Neural cell (in vitro differentiated cells): ENCODE results near the gene ADGRG7.

Experiments
- EP300 ChIP-seq: fragments of 450-650 bp; conservative IDR thresholded peaks from 2 replicates; pipeline ENCODE4 v1.6.1; 2014; ENCODE audit warnings: antibody characterized with exemption, mild to moderate bottlenecking, moderate library complexity; ENCODE audit not compliant: poor library complexity, severe bottlenecking
- POLR2AphosphoS5 ChIP-seq: IDR thresholded peaks from 2 replicates; pipeline ENCODE4 v1.6.1; 2012
- SMC3 ChIP-seq: fragments of 450-650 bp; conservative IDR thresholded peaks from 2 replicates; pipeline ENCODE4 v1.6.1; 2014; ENCODE audit warnings: antibody characterized with exemption, mild to moderate bottlenecking, moderate library complexity; ENCODE audit not compliant: poor library complexity
- TF ChIP-seq, protein P1 (sequence below): fragments of 450-650 bp; IDR thresholded peaks from 2 replicates; pipeline ENCODE4 v1.5.1; 2014; ENCODE audit warnings: antibody characterized with exemption, mild to moderate bottlenecking, moderate library complexity; ENCODE audit not compliant: poor library complexity, severe bottlenecking

GRCh38 chr3:100584101-100584660 lies 25.2 kb upstream of the ADGRG7 start:
- TF ChIP-seq POLR2AphosphoS5 (no peak), EP300 (no peak), SMC3 (no peak)
- TF ChIP-seq, protein P1, sequence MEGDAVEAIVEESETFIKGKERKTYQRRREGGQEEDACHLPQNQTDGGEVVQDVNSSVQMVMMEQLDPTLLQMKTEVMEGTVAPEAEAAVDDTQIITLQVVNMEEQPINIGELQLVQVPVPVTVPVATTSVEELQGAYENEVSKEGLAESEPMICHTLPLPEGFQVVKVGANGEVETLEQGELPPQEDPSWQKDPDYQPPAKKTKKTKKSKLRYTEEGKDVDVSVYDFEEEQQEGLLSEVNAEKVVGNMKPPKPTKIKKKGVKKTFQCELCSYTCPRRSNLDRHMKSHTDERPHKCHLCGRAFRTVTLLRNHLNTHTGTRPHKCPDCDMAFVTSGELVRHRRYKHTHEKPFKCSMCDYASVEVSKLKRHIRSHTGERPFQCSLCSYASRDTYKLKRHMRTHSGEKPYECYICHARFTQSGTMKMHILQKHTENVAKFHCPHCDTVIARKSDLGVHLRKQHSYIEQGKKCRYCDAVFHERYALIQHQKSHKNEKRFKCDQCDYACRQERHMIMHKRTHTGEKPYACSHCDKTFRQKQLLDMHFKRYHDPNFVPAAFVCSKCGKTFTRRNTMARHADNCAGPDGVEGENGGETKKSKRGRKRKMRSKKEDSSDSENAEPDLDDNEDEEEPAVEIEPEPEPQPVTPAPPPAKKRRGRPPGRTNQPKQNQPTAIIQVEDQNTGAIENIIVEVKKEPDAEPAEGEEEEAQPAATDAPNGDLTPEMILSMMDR: no peak
